ENCODE data around the gene IL16.

IL16 gene

GRCh38 chr15:81271761-81272644 lies 75.3 kb downstream of the IL16 start:
- no peak for DNase-seq (ENCODE audit: low read depth)
- TF ChIP-seq, protein P1, sequence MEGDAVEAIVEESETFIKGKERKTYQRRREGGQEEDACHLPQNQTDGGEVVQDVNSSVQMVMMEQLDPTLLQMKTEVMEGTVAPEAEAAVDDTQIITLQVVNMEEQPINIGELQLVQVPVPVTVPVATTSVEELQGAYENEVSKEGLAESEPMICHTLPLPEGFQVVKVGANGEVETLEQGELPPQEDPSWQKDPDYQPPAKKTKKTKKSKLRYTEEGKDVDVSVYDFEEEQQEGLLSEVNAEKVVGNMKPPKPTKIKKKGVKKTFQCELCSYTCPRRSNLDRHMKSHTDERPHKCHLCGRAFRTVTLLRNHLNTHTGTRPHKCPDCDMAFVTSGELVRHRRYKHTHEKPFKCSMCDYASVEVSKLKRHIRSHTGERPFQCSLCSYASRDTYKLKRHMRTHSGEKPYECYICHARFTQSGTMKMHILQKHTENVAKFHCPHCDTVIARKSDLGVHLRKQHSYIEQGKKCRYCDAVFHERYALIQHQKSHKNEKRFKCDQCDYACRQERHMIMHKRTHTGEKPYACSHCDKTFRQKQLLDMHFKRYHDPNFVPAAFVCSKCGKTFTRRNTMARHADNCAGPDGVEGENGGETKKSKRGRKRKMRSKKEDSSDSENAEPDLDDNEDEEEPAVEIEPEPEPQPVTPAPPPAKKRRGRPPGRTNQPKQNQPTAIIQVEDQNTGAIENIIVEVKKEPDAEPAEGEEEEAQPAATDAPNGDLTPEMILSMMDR (IDR thresholded peaks at IDR 0.05; ENCODE audit: insufficient read depth, low read depth, low read length, missing control alignments) = no peak

DNA sequence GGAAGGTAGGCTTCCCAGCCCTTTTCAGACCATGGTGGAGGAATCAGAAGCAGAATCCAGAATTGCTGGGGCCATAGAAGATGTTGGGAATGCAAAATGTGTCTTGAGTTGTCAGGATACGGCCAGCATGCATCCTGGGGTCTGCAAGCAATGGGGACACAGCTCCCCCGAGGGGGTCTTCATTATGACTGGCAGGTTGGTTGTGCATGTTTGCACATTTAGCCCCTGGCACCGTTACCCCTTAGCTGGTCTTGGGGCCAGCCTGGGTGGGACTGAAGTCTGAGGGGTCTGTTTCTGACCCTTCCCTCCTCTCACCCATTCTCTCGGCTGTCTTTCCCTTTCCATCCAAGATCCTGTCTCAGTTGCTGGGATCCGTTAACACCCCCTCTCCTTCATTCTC lies 76.5 kb downstream of the IL16 start:
- TF ChIP-seq, protein P1 (IDR thresholded peaks at IDR 0.05; ENCODE audit: insufficient read depth, low read depth, low read length, missing control alignments) = no peak
- H3K4me3 ChIP-seq (ENCODE audit: low read depth, low read length) = no peak overlapping the region
- DNase-seq (ENCODE audit: low read depth) = no peak

More at GRCh38 chr15:81271761-81272644, 75.3 kb downstream of the IL16 start:
- no peak overlapping the region for H3K4me3 ChIP-seq (ENCODE audit: low read depth, low read length)

GRCh38 chr15:81273855-81274254 lies 77.2 kb downstream of the IL16 start:
- H3K4me3 ChIP-seq (ENCODE audit: low read depth, low read length) = no peak overlapping the region
- TF ChIP-seq, protein P1 (IDR thresholded peaks at IDR 0.05; ENCODE audit: insufficient read depth, low read depth, low read length, missing control alignments) = no peak

DNA sequence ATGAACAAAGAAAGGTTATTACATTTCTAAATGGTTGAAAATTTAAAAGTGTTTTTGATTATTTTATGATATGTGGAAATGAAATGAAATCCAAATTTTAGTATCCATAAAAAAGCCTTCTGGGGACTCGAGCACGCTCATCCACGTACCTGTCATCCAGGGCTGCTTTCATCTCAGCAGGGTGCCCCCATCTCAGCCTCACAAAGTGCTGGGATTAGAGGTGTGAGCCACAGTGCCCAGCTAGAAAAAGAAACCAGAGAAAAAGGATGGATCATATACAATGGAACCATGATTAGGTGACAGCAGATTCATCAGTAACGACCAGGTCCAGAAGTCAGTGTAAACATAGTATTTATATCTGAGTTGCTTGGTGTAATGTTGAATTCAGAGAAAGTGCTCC lies 77.6 kb downstream of the IL16 start:
- TF ChIP-seq, protein P1 (IDR thresholded peaks at IDR 0.05; ENCODE audit: insufficient read depth, low read depth, low read length, missing control alignments) = no peak
- DNase-seq (ENCODE audit: low read depth) = no peak
- H3K4me3 ChIP-seq (ENCODE audit: low read depth, low read length) = no peak overlapping the region

More at GRCh38 chr15:81273855-81274254, 77.2 kb downstream of the IL16 start:
- no peak for DNase-seq (ENCODE audit: low read depth)

- DNase-seq (ENCODE audit: low read depth) = peak; percentile 88
- TF ChIP-seq, protein P1 (IDR thresholded peaks at IDR 0.05; ENCODE audit: insufficient read depth, low read depth, low read length, missing control alignments) = peak; percentile 92
- no peak overlapping the region for H3K4me3 ChIP-seq (ENCODE audit: low read depth, low read length)
These were observed 78.4 kb downstream of the IL16 start for GRCh38 chr15:81274931-81275707.

DNA sequence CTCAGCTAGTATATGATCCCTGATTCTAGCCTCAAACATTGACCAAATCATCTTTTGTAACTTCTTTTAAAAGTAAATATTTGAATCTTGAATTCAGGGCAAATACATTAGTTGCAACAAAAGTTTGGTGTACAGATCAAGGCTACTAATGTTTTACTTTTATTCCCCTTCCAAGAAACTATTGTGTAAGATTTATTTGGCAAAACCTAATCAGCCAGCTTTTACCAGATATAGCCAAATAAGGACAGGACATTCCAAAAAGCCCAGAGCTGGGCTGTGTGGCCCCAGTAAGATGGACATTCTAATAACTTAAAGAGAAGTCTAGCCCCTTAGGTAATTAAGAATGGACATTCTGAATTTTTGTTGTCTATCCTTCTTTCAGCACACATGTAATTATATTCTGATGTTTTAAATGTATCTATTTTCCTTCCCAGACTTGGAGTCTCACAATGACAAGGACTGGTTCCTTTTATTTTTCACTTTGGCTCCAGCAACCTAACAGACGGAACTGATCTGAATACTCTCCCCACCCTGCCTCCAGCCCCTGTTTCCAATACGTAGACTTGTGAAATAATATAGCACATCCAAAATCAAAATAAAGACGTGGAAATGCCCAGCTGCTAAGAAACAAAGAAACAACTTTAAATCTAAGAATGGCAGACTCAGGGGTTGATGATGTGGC lies 79.2 kb downstream of the IL16 start:
- TF ChIP-seq, protein P1 (IDR thresholded peaks at IDR 0.05; ENCODE audit: insufficient read depth, low read depth, low read length, missing control alignments) = no peak
- no peak for DNase-seq (ENCODE audit: low read depth)
- H3K4me3 ChIP-seq (ENCODE audit: low read depth, low read length) = no peak overlapping the region

All from GM12865 (cell line).